SK-N-SH (cell line): ENCODE data around the gene P4HTM. TPM values are rescaled to one million over a fixed set of nuclear protein-coding genes. Genes with fewer than 3 reads are reported as not detected.

Experiments
- CTCF ChIA-PET: fragments of 300-600, 350-600 bp; formaldehyde crosslinking; extraction: SDS; loops from one replicate; lab custom pipeline; 2021; lab: Yijun Ruan, JAX
- POLR2A ChIA-PET: fragments of 350-600 bp; sonication (Branson Sonifier 250); formaldehyde crosslinking; extraction: SDS; loops from one replicate; lab custom pipeline; 2020; ENCODE audit warnings: antibody characterized with exemption, inconsistent platforms; lab: Yijun Ruan, JAX
- DNase-seq: peaks from one replicate; pipeline ENCODE4 v3.0.0; 2012
- H2AFZ ChIP-seq: fragments of 200-600 bp; sonication (generic); 2 replicates; pipeline ENCODE4 v1.8.1; 2016; ENCODE audit warnings: antibody characterized with exemption, mild to moderate bottlenecking, low read depth
- H3F3A ChIP-seq: fragments of 200-600 bp; sonication (generic); replicated peaks from 2 replicates; pipeline ENCODE3; 2016; ENCODE audit warnings: antibody characterized with exemption, mild to moderate bottlenecking; ENCODE audit not compliant: insufficient read depth
- H3K27ac ChIP-seq, 2 experiments: fragments of 200-500 bp in 1 of 2; fragments of 200-600 bp in 1 of 2; sonication (Bioruptor generic) in 1 of 2; sonication (generic), shearing (Covaris generic) in 1 of 2; 2 replicates each; pipeline versions ENCODE4 v1.5.1 to v1.6.1; 2014 to 2016; ENCODE audit warnings: low read depth in 2 of 2, inconsistent platforms in 1 of 2, low read length in 1 of 2, mild to moderate bottlenecking in 1 of 2, mixed read lengths in 1 of 2
- H3K27me3 ChIP-seq: fragments of 200-600 bp; sonication (generic), shearing (Covaris generic); 2 replicates; pipeline ENCODE4 v1.6.1; 2016; ENCODE audit warnings: mixed run types; ENCODE audit not compliant: insufficient read depth
- H3K36me3 ChIP-seq, 2 experiments: fragments of 200-500 bp in 1 of 2; fragments of 200-600 bp in 1 of 2; sonication (Bioruptor generic) in 1 of 2; sonication (generic) in 1 of 2; replicated peaks in 1 of 2; 2 replicates each; pipeline versions ENCODE3 to v1.5.1; 2014 to 2016; ENCODE audit warnings: low read length in 1 of 2, mild to moderate bottlenecking in 1 of 2; ENCODE audit not compliant: insufficient read depth in 2 of 2, control insufficient read depth in 1 of 2
- H3K4me1 ChIP-seq, 2 experiments: fragments of 200-500 bp in 1 of 2; fragments of 200-600 bp in 1 of 2; sonication (Bioruptor generic) in 1 of 2; sonication (generic), shearing (Covaris generic) in 1 of 2; 2 replicates each; pipeline versions ENCODE4 v1.5.1 to v1.6.1; 2014 to 2016; ENCODE audit warnings: low read depth in 1 of 2, low read length in 1 of 2, mixed run types in 1 of 2; ENCODE audit not compliant: insufficient read depth in 2 of 2, control insufficient read depth in 1 of 2
- H3K4me2 ChIP-seq: fragments of 200-600 bp; sonication (generic), shearing (Covaris generic); 2 replicates; pipeline ENCODE4 v1.6.1; 2017; ENCODE audit warnings: mixed run types
- H3K4me3 ChIP-seq, 2 experiments: fragments of 200-500 bp in 1 of 2; fragments of 200-600 bp in 1 of 2; sonication (Bioruptor generic) in 1 of 2; sonication (generic), shearing (Covaris generic) in 1 of 2; 2 replicates each; pipeline versions ENCODE4 v1.5.1 to v1.8.1; 2014 to 2016; ENCODE audit warnings: low read depth in 2 of 2, inconsistent platforms in 1 of 2, low read length in 1 of 2, mild to moderate bottlenecking in 1 of 2, mixed read lengths in 1 of 2, moderate library complexity in 1 of 2
- H3K79me2 ChIP-seq: fragments of 200-600 bp; sonication (generic); 2 replicates; pipeline ENCODE4 v1.8.1; 2017; ENCODE audit warnings: mild to moderate bottlenecking; ENCODE audit not compliant: insufficient read depth
- H3K9ac ChIP-seq: fragments of 200-600 bp; sonication (generic); 2 replicates; pipeline ENCODE4 v1.6.1; 2017; ENCODE audit warnings: mixed run types
- H3K9me2 ChIP-seq: fragments of 200-600 bp; sonication (generic); 2 replicates; pipeline ENCODE4 v1.6.1; 2017; ENCODE audit warnings: mixed run types
- H3K9me3 ChIP-seq: fragments of 200-600 bp; sonication (generic); 2 replicates; pipeline ENCODE4 v1.6.1; 2017; ENCODE audit warnings: mixed run types, mild to moderate bottlenecking, moderate library complexity
- H4K20me1 ChIP-seq: fragments of 200-600 bp; sonication (generic); 2 replicates; pipeline ENCODE4 v1.6.1; 2017; ENCODE audit warnings: mild to moderate bottlenecking, mixed run types; ENCODE audit not compliant: insufficient read depth
- CHD2 ChIP-seq: fragments of 150-350 bp; IDR thresholded peaks from 2 replicates; pipeline ENCODE4 v1.6.1; 2018; ENCODE audit warnings: low read length; ENCODE audit not compliant: partially characterized antibody
- ELF1 ChIP-seq: IDR thresholded peaks from 2 replicates; pipeline ENCODE4 v1.4.0; 2012
- EZH2phosphoT487 ChIP-seq: fragments of 200-600 bp; sonication (generic); IDR thresholded peaks from 2 replicates; pipeline ENCODE4 v1.6.1; 2017; ENCODE audit warnings: low read depth, mixed run types, mild to moderate bottlenecking, antibody characterized with exemption, moderate library complexity, borderline replicate concordance
- FOXJ3 ChIP-seq: sonication (generic); formaldehyde crosslinking; IDR thresholded peaks from 2 replicates; pipeline ENCODE4 v1.5.1; 2020; ENCODE audit warnings: mild to moderate bottlenecking, missing genetic modification reagents
- GABPA ChIP-seq: IDR thresholded peaks from 2 replicates; pipeline ENCODE4 v1.4.0; 2012; ENCODE audit warnings: low read depth, mild to moderate bottlenecking
- IRF3 ChIP-seq: fragments of 150-350 bp; IDR thresholded peaks from 2 replicates; pipeline ENCODE4 v1.6.1; 2016; ENCODE audit warnings: mild to moderate bottlenecking, low read depth, low read length
- JUND ChIP-seq: IDR thresholded peaks from 2 replicates; pipeline ENCODE4 v1.4.0; 2012
- NRF1 ChIP-seq: IDR thresholded peaks from 2 replicates; pipeline ENCODE4 v1.6.1; 2012; ENCODE audit warnings: low read depth, mild to moderate bottlenecking, low read length
- POLR2AphosphoS5 ChIP-seq: IDR thresholded peaks from 2 replicates; pipeline ENCODE4 v1.6.1; 2012; ENCODE audit warnings: low read depth, low read length
- RAD21 ChIP-seq: IDR thresholded peaks from 2 replicates; pipeline ENCODE4 v1.6.1; 2012; ENCODE audit warnings: mild to moderate bottlenecking, low read length
- RFX5 ChIP-seq: IDR thresholded peaks from 2 replicates; pipeline ENCODE4 v1.6.1; 2012; ENCODE audit warnings: mild to moderate bottlenecking, improper control_type of control experiment, low read length
- RXRA ChIP-seq: IDR thresholded peaks from 2 replicates; pipeline ENCODE4 v1.4.0; 2012; ENCODE audit warnings: low read depth, mild to moderate bottlenecking, borderline replicate concordance
- SMC3 ChIP-seq: IDR thresholded peaks from 2 replicates; pipeline ENCODE4 v1.6.1; 2012; ENCODE audit warnings: low read depth, low read length, improper control_type of control experiment
- TCF12 ChIP-seq: IDR thresholded peaks from 2 replicates; pipeline ENCODE4 v1.4.0; 2012
- WGBS: methylation state at CpG from one replicate; pipeline ENCODE4 v1.1.6; 2017; ENCODE audit warnings: low lambda C conversion rate; 5-methylcytosine and 5-hydroxymethylcytosine counted together
- polyA plus RNA-seq, 3 experiments: library from polyadenylated mRNA; depleted of rRNA; stranded (reverse); fragments of >200 nt; gene quantifications; 2 replicates each; pipeline ENCODE4 v1.2.3, GENCODE V29; 2012
- TF ChIP-seq, protein P1 (sequence below): IDR thresholded peaks from 2 replicates; pipeline ENCODE4 v1.4.0; 2012; ENCODE audit warnings: low read depth
- TF ChIP-seq, protein P2 (sequence below): fragments of 150-350 bp; IDR thresholded peaks from 2 replicates; pipeline ENCODE4 v1.6.1; 2017; ENCODE audit warnings: antibody characterized with exemption, low read length, low read depth, borderline replicate concordance
- TF ChIP-seq, protein P3 (sequence below): IDR thresholded peaks from 2 replicates; pipeline ENCODE4; 2012
- TF ChIP-seq, protein P4 (sequence below): fragments of 200-600 bp; sonication (generic); IDR thresholded peaks from 2 replicates; pipeline ENCODE4 v1.6.1; 2017; ENCODE audit warnings: antibody characterized with exemption, mild to moderate bottlenecking, moderate library complexity
- TF ChIP-seq, protein P5 (sequence below): IDR thresholded peaks from 2 replicates; pipeline ENCODE4 v1.4.0; 2012; ENCODE audit warnings: low read depth, borderline replicate concordance
- TF ChIP-seq, protein P6 (sequence below): IDR thresholded peaks from 2 replicates; pipeline ENCODE4 v1.6.1; 2012; ENCODE audit warnings: mild to moderate bottlenecking, low read depth, low read length, moderate library complexity

The P4HTM gene
- polyA plus RNA-seq, 1 of the 3 experiments (the other 2 are of a cell fraction), result 21.0 TPM

- CTCF ChIA-PET, result interaction anchor here (1.0 to 1.8 kb wide), 2 partner anchors 9 to 10 kb away, joined by 5 read pairs; no protein-coding TSS in a partner anchor
- no peaks in the 10 kb centered on the region for H3K27me3 ChIP-seq
- H3K9me3 ChIP-seq, result no peaks in the 10 kb centered on the region
- no peak for DNase-seq
- no peak overlapping the region for H3K9ac ChIP-seq
- H3K27ac ChIP-seq, result no peak overlapping the region
- H4K20me1 ChIP-seq, result peaks cover 16% of the 10 kb centered on the region
- peaks cover 3% of the 10 kb centered on the region for H3F3A ChIP-seq
- TF ChIP-seq, protein P1, sequence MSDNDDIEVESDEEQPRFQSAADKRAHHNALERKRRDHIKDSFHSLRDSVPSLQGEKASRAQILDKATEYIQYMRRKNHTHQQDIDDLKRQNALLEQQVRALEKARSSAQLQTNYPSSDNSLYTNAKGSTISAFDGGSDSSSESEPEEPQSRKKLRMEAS, result no peak
- TF ChIP-seq EZH2phosphoT487 (no peak), CHD2 (no peak), ELF1 (no peak), FOXJ3 (CRISPR knock-in tag) (no peak), NRF1 (no peak), TCF12 (no peak), GABPA (no peak), IRF3 (no peak), RAD21 (no peak), POLR2AphosphoS5 (no peak), JUND (no peak), SMC3 (no peak), RFX5 (no peak), RXRA (no peak)
- TF ChIP-seq, protein P2, sequence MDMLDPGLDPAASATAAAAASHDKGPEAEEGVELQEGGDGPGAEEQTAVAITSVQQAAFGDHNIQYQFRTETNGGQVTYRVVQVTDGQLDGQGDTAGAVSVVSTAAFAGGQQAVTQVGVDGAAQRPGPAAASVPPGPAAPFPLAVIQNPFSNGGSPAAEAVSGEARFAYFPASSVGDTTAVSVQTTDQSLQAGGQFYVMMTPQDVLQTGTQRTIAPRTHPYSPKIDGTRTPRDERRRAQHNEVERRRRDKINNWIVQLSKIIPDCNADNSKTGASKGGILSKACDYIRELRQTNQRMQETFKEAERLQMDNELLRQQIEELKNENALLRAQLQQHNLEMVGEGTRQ, result no peak
- TF ChIP-seq, protein P3, sequence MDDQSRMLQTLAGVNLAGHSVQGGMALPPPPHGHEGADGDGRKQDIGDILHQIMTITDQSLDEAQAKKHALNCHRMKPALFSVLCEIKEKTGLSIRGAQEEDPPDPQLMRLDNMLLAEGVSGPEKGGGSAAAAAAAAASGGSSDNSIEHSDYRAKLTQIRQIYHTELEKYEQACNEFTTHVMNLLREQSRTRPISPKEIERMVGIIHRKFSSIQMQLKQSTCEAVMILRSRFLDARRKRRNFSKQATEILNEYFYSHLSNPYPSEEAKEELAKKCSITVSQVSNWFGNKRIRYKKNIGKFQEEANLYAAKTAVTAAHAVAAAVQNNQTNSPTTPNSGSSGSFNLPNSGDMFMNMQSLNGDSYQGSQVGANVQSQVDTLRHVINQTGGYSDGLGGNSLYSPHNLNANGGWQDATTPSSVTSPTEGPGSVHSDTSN, result no peak
- TF ChIP-seq, protein P4, sequence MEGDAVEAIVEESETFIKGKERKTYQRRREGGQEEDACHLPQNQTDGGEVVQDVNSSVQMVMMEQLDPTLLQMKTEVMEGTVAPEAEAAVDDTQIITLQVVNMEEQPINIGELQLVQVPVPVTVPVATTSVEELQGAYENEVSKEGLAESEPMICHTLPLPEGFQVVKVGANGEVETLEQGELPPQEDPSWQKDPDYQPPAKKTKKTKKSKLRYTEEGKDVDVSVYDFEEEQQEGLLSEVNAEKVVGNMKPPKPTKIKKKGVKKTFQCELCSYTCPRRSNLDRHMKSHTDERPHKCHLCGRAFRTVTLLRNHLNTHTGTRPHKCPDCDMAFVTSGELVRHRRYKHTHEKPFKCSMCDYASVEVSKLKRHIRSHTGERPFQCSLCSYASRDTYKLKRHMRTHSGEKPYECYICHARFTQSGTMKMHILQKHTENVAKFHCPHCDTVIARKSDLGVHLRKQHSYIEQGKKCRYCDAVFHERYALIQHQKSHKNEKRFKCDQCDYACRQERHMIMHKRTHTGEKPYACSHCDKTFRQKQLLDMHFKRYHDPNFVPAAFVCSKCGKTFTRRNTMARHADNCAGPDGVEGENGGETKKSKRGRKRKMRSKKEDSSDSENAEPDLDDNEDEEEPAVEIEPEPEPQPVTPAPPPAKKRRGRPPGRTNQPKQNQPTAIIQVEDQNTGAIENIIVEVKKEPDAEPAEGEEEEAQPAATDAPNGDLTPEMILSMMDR, result no peak
- TF ChIP-seq, protein P5, sequence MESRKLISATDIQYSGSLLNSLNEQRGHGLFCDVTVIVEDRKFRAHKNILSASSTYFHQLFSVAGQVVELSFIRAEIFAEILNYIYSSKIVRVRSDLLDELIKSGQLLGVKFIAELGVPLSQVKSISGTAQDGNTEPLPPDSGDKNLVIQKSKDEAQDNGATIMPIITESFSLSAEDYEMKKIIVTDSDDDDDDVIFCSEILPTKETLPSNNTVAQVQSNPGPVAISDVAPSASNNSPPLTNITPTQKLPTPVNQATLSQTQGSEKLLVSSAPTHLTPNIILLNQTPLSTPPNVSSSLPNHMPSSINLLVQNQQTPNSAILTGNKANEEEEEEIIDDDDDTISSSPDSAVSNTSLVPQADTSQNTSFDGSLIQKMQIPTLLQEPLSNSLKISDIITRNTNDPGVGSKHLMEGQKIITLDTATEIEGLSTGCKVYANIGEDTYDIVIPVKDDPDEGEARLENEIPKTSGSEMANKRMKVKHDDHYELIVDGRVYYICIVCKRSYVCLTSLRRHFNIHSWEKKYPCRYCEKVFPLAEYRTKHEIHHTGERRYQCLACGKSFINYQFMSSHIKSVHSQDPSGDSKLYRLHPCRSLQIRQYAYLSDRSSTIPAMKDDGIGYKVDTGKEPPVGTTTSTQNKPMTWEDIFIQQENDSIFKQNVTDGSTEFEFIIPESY, result no peak
- TF ChIP-seq, protein P6, sequence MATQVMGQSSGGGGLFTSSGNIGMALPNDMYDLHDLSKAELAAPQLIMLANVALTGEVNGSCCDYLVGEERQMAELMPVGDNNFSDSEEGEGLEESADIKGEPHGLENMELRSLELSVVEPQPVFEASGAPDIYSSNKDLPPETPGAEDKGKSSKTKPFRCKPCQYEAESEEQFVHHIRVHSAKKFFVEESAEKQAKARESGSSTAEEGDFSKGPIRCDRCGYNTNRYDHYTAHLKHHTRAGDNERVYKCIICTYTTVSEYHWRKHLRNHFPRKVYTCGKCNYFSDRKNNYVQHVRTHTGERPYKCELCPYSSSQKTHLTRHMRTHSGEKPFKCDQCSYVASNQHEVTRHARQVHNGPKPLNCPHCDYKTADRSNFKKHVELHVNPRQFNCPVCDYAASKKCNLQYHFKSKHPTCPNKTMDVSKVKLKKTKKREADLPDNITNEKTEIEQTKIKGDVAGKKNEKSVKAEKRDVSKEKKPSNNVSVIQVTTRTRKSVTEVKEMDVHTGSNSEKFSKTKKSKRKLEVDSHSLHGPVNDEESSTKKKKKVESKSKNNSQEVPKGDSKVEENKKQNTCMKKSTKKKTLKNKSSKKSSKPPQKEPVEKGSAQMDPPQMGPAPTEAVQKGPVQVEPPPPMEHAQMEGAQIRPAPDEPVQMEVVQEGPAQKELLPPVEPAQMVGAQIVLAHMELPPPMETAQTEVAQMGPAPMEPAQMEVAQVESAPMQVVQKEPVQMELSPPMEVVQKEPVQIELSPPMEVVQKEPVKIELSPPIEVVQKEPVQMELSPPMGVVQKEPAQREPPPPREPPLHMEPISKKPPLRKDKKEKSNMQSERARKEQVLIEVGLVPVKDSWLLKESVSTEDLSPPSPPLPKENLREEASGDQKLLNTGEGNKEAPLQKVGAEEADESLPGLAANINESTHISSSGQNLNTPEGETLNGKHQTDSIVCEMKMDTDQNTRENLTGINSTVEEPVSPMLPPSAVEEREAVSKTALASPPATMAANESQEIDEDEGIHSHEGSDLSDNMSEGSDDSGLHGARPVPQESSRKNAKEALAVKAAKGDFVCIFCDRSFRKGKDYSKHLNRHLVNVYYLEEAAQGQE, result no peak
- peaks cover 0 to 3% of the 10 kb centered on the region in 2 experiments for H3K36me3 ChIP-seq
- H3K9me2 ChIP-seq, result no peaks in the 10 kb centered on the region
- H3K4me1 ChIP-seq, result peaks cover 0 to 24% of the 10 kb centered on the region in 2 experiments; a peak in 2 of 4 replicates
- POLR2A ChIA-PET, result no interaction called here
- no peak overlapping the region for H3K4me2 ChIP-seq
- H3K4me3 ChIP-seq, result no peak overlapping the region
- no peak overlapping the region for H2AFZ ChIP-seq
- 87% methylated on average over 12 of the region's 16 CpGs for WGBS
- peaks cover 32% of the 10 kb centered on the region for H3K79me2 ChIP-seq
Observed at GRCh38 chr3:49004352-49005302, 14.6 kb downstream of the P4HTM start.
